HG02884 (cell line): Measurements from ENCODE around the gene CPS1.

ENCODE experiments used
- ATAC-seq: cut with Tn5 transposase; IDR thresholded peaks from one replicate; pipeline ENCODE4 v1.9.1; 2021; ENCODE audit warnings: mild to moderate bottlenecking, moderate library complexity; ENCODE audit not compliant: unreplicated experiment

CPS1 gene

GRCh38 chr2:210556329-210556980 is at the start of gene CPS1:
TSS of gene CPS1 (plus strand) at chr2:210556599. CDS start at chr2:210556734, 135 bp downstream.
- ATAC-seq: no peak

GRCh38 chr2:210515911-210516310 is 40.5 kb upstream of the CPS1 start:
- ATAC-seq: no peak

GRCh38 chr2:210517264-210517663 is 39.1 kb upstream of the CPS1 start:
- no peak for ATAC-seq

GRCh38 chr2:210519594-210519993 is 36.8 kb upstream of the CPS1 start:
- ATAC-seq: no peak

- ATAC-seq: no peak
These were observed 34.0 kb upstream of the CPS1 start for GRCh38 chr2:210522399-210522798.

GRCh38 chr2:210523650-210524289 is 32.6 kb upstream of the CPS1 start:
- no peak for ATAC-seq

- ATAC-seq: no peak
These were observed 31.9 kb upstream of the CPS1 start for GRCh38 chr2:210524533-210524932.

- no peak for ATAC-seq
These were observed 29.1 kb upstream of the CPS1 start for GRCh38 chr2:210527286-210527685.

- ATAC-seq: no peak
These were observed 27.7 kb upstream of the CPS1 start for GRCh38 chr2:210528716-210529115.

GRCh38 chr2:210531050-210531449 is 25.3 kb upstream of the CPS1 start:
- no peak for ATAC-seq

GRCh38 chr2:210531482-210531881 is 24.9 kb upstream of the CPS1 start:
- ATAC-seq: no peak

- ATAC-seq: no peak
These were observed 23.0 kb upstream of the CPS1 start for GRCh38 chr2:210533389-210533788.

- no peak for ATAC-seq
These were observed 21.5 kb upstream of the CPS1 start for GRCh38 chr2:210534879-210535278.

GRCh38 chr2:210536973-210537650 is 19.3 kb upstream of the CPS1 start:
- ATAC-seq: no peak

GRCh38 chr2:210539035-210539434 is 17.4 kb upstream of the CPS1 start:
- no peak for ATAC-seq

GRCh38 chr2:210539578-210540416 is 16.6 kb upstream of the CPS1 start:
- no peak for ATAC-seq

- ATAC-seq: no peak
These were observed 15.9 kb upstream of the CPS1 start for GRCh38 chr2:210540471-210540870.

- ATAC-seq: no peak
These were observed 15.5 kb upstream of the CPS1 start for GRCh38 chr2:210540900-210541289.

GRCh38 chr2:210541290-210541902 is 15.0 kb upstream of the CPS1 start:
- ATAC-seq: no peak

GRCh38 chr2:210544007-210544590 is 12.3 kb upstream of the CPS1 start:
- ATAC-seq: no peak
